ENCODE measurements around the gene CYP19A1.

The CYP19A1 gene

DNA sequence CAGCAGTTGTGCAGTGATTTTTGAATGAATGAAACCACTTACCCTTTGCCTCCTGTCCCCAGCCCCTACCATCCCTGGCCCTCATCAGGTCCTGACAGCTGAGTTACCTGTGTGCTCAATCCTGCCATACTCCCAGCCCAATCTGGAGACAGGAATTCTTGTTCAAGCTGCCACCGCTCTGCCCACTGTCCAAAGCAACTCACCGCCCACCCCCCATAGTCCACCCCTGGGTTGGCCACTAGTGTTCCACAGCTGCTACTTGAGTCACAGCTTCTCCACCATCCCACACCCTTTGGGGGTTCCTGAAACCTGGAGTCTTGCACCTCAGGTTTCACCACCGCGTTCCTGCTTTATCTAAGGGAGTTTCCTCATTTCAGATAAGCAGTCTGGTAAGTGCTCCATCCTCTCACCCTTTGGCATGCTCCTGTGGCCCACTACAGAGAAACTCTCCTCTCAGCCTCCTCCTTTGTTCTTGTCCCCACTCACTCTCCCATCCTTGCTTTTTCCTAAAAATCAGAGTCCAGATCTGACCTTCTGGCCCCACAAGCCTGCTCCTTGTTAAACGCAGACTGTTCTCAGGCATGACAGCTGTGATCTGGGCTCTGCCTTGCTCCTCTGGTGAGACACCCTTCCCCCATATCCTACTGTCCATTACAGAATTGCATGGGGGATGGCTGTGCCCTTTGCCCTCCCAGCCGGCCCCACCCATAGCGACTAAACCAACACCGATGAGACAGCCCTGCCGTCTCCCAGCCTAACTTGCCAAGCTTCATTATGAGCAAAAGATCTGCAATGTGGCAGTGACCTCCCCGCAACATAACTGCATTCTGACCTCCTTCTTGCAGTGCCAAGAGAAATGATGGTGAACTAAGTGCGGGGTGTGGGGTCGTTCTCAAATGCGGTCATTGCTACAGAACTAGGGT, 50.0 kb downstream of the CYP19A1 start:
- Histone ChIP-seq H4K20me1 (ENCODE audit: insufficient read depth) (no peaks in the 10 kb centered on the region), H3K4me1 (ENCODE audit: low read depth, poor library complexity, severe bottlenecking) (peaks cover 2% of the 10 kb centered on the region), H3K79me2 (ENCODE audit: insufficient read depth, low read depth) (no peaks in the 10 kb centered on the region), H3K36me3 (ENCODE audit: insufficient read depth) (no peaks in the 10 kb centered on the region), H3K27me3 (ENCODE audit: insufficient read depth, low read depth) (no peaks in the 10 kb centered on the region), H3K27ac (no peak overlapping the region), H3K4me2 (no peak overlapping the region), H3K9ac (no peak overlapping the region), H3K4me3 (IDR thresholded peaks at IDR 0.05; ENCODE audit: insufficient read depth, low read depth, low read length) (no peak overlapping the region), H2AFZ (ENCODE audit: low read depth) (no peak overlapping the region)
- TF ChIP-seq, protein P1, sequence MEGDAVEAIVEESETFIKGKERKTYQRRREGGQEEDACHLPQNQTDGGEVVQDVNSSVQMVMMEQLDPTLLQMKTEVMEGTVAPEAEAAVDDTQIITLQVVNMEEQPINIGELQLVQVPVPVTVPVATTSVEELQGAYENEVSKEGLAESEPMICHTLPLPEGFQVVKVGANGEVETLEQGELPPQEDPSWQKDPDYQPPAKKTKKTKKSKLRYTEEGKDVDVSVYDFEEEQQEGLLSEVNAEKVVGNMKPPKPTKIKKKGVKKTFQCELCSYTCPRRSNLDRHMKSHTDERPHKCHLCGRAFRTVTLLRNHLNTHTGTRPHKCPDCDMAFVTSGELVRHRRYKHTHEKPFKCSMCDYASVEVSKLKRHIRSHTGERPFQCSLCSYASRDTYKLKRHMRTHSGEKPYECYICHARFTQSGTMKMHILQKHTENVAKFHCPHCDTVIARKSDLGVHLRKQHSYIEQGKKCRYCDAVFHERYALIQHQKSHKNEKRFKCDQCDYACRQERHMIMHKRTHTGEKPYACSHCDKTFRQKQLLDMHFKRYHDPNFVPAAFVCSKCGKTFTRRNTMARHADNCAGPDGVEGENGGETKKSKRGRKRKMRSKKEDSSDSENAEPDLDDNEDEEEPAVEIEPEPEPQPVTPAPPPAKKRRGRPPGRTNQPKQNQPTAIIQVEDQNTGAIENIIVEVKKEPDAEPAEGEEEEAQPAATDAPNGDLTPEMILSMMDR (conservative IDR thresholded peaks at IDR 0.05; ENCODE audit: low read depth, low read length) = no peak

DNA sequence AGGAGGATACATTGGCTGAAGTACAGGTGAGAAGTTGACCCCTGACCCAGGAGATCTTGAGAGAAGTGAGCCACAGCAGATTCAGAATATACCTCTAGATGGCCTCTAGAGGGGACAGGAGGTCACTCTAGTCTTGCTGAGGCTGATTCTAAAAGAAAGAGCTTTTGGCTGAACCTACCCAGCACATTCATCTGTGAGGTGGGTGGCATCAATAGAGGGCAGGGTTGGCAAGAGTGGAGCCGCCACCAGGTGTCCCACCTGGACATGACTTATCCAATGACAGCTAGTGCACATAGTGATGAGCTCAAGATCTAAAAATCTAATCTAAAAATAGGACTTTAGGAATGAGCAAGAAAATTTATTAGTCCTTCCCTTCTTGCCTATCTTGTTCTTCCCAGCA, 51.6 kb downstream of the CYP19A1 start:
- no peaks in the 10 kb centered on the region for H3K27me3 ChIP-seq (ENCODE audit: insufficient read depth, low read depth)
- H3K4me2 ChIP-seq = no peak overlapping the region
- no peaks in the 10 kb centered on the region for H3K79me2 ChIP-seq (ENCODE audit: insufficient read depth, low read depth)
- H3K4me3 ChIP-seq (IDR thresholded peaks at IDR 0.05; ENCODE audit: insufficient read depth, low read depth, low read length) = no peak overlapping the region
- TF ChIP-seq, protein P1 (conservative IDR thresholded peaks at IDR 0.05; ENCODE audit: low read depth, low read length) = peak; percentile 48
- H2AFZ ChIP-seq (ENCODE audit: low read depth) = no peak overlapping the region
- no peaks in the 10 kb centered on the region for H3K36me3 ChIP-seq (ENCODE audit: insufficient read depth)
- H3K9ac ChIP-seq = no peak overlapping the region
- H3K4me1 ChIP-seq (ENCODE audit: low read depth, poor library complexity, severe bottlenecking) = peaks cover 17% of the 10 kb centered on the region
- H3K27ac ChIP-seq = no peak overlapping the region
- no peaks in the 10 kb centered on the region for H4K20me1 ChIP-seq (ENCODE audit: insufficient read depth)

GRCh38 chr15:51285399-51285798, 53.0 kb downstream of the CYP19A1 start:
- peaks cover 26% of the 10 kb centered on the region for H3K4me1 ChIP-seq (ENCODE audit: low read depth, poor library complexity, severe bottlenecking)
- H3K9ac ChIP-seq = no peak overlapping the region
- H3K4me3 ChIP-seq (IDR thresholded peaks at IDR 0.05; ENCODE audit: insufficient read depth, low read depth, low read length) = no peak overlapping the region
- no peaks in the 10 kb centered on the region for H3K79me2 ChIP-seq (ENCODE audit: insufficient read depth, low read depth)
- H3K36me3 ChIP-seq (ENCODE audit: insufficient read depth) = no peaks in the 10 kb centered on the region
- H4K20me1 ChIP-seq (ENCODE audit: insufficient read depth) = no peaks in the 10 kb centered on the region
- no peak overlapping the region for H2AFZ ChIP-seq (ENCODE audit: low read depth)
- no peak overlapping the region for H3K4me2 ChIP-seq
- H3K27ac ChIP-seq = no peak overlapping the region
- TF ChIP-seq, protein P1 (conservative IDR thresholded peaks at IDR 0.05; ENCODE audit: low read depth, low read length) = no peak
- H3K27me3 ChIP-seq (ENCODE audit: insufficient read depth, low read depth) = no peaks in the 10 kb centered on the region

DNA sequence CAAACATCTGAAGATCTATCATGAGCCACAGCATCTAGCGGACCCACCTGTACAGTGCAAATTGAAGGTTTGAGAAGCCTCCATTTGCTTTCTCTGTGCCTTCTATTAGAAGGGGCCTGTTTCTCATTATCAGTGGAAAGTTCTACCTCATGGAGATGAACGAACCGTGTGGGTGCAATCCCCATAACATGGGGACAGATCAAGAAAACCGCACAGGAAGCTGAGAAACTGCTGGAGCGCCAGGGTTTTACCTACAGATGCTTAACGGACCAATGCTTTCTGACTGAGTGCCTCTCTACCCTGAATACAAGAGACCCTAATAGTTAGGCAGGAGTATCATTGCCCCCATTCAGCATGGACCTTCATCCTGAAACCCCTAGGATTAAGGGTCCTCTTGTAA, 53.5 kb downstream of the CYP19A1 start:
- H4K20me1 ChIP-seq (ENCODE audit: insufficient read depth) = no peaks in the 10 kb centered on the region
- peaks cover 26% of the 10 kb centered on the region for H3K4me1 ChIP-seq (ENCODE audit: low read depth, poor library complexity, severe bottlenecking)
- no peaks in the 10 kb centered on the region for H3K36me3 ChIP-seq (ENCODE audit: insufficient read depth)
- no peak overlapping the region for H3K27ac ChIP-seq
- H2AFZ ChIP-seq (ENCODE audit: low read depth) = no peak overlapping the region
- no peaks in the 10 kb centered on the region for H3K79me2 ChIP-seq (ENCODE audit: insufficient read depth, low read depth)
- no peak overlapping the region for H3K4me2 ChIP-seq
- H3K27me3 ChIP-seq (ENCODE audit: insufficient read depth, low read depth) = no peaks in the 10 kb centered on the region
- TF ChIP-seq, protein P1 (conservative IDR thresholded peaks at IDR 0.05; ENCODE audit: low read depth, low read length) = no peak
- no peak overlapping the region for H3K9ac ChIP-seq
- H3K4me3 ChIP-seq (IDR thresholded peaks at IDR 0.05; ENCODE audit: insufficient read depth, low read depth, low read length) = no peak overlapping the region

All from KMS-11 (cell line).